HAP-1 (cell line): Measurements from ENCODE around the gene SLC25A31.

Source experiments
- DNase-seq, 2 experiments: peaks; one replicate each; pipeline ENCODE4 v3.0.0-alpha.2; 2016 to 2020; ENCODE audit warnings: low spot score in 2 of 2
- H3K27me3 ChIP-seq: fragments of 250-450 bp; sonication (Bioruptor Pico); 2 replicates; pipeline ENCODE4 v1.5.1; 2020; ENCODE audit warnings: low read depth, mild to moderate bottlenecking, moderate library complexity
- H3K36me3 ChIP-seq: fragments of 250-450 bp; sonication (Bioruptor Pico); replicated peaks from 2 replicates; pipeline ENCODE4 v1.5.1; 2020; ENCODE audit warnings: mild to moderate bottlenecking
- H3K4me1 ChIP-seq: fragments of 250-450 bp; sonication (Bioruptor Pico); 2 replicates; pipeline ENCODE4 v1.5.1; 2020; ENCODE audit warnings: mild to moderate bottlenecking
- H3K4me3 ChIP-seq: fragments of 250-450 bp; sonication (Bioruptor Pico); 2 replicates; pipeline ENCODE4 v1.5.1; 2020; ENCODE audit warnings: mild to moderate bottlenecking, moderate library complexity
- H3K9me3 ChIP-seq: fragments of 250-450 bp; sonication (Bioruptor Pico); 2 replicates; pipeline ENCODE4 v1.5.1; 2020; ENCODE audit warnings: mild to moderate bottlenecking, moderate library complexity
- in situ Hi-C: fragments of 300-500 bp; cut with MboI; formaldehyde crosslinking; loops from 3 replicates; pipeline ENCODE4 v1.14.3; 2020; ENCODE audit warnings: low sequenced_read_pairs, inconsistent platforms, mixed read lengths

SLC25A31 gene

GRCh38 chr4:127783026-127783769 lies 53.0 kb downstream of the SLC25A31 start:
- in situ Hi-C loops = no loop called here
- Histone ChIP-seq H3K4me3 (peak overlapping the region; percentile 75), H3K36me3 (no peaks in the 10 kb centered on the region), H3K27me3 (no peaks in the 10 kb centered on the region), H3K4me1 (peaks cover 13% of the 10 kb centered on the region; the same call in 1 of the 2 replicates), H3K9me3 (no peaks in the 10 kb centered on the region)
- peak; percentile 79 to 88 for DNase-seq

DNA sequence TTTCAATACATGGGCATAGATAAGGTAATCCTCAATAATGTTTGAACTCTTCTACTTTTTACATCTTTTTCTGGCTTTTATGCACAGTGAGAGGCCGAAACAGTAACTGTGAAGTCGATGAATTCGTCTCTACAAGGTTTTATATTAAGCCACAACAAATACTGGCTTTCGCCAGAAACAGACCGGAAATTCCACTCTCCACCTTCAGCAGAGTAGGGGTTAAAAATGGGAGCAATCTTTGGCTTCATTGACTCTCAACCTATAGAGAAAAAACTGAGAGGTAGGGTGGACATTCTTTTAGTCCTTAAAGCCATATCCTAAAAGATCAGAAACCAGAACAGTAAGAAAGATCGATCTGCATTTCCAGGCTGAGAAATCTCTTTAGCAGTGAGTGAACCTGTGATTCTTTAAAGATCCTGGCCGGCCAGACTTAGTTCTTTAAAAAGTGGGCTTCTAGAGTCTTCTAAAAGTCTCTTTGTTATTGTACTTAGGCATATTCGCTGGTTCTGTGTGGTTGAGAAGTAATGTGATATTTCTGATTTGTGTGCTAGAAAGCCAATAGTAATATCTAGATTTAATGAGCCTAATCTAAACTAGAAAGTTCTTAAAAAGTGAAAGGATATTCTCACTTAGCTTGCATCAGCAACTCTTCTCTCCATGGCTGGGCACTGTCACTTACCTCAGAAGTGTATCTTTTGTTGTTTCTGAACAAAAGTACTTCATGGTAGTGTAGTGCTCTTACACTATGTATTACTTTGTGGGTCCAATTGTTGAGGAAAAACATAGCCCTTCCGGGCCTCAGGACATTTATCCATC lies 54.0 kb downstream of the SLC25A31 start:
- no peaks in the 10 kb centered on the region for H3K27me3 ChIP-seq
- peaks cover 13% of the 10 kb centered on the region; the same call in 1 of the 2 replicates for H3K4me1 ChIP-seq
- no peaks in the 10 kb centered on the region for H3K9me3 ChIP-seq
- peak in 1 of 2 experiments; percentile 52 for DNase-seq
- peak overlapping the region; percentile 75 for H3K4me3 ChIP-seq
- in situ Hi-C loops = no loop called here
- H3K36me3 ChIP-seq = no peaks in the 10 kb centered on the region

DNA sequence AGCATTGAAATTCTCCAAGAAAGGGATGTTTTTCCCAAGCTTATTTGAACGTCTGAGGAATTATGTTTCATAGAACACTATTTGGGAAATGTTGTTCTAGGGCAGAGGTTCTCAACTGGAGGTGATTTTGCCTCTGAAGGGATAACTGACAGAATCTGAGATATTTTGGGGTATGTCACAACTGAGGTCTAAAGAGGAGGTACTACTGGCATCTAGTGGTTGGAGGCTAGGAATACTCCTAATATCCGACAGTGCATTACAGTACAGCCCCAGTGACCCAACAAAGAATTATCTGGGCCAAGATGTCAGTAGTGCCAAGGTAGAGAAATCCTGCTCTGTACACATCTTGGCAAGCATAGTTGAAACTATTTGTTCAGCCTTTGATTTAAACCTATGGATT lies 58.3 kb downstream of the SLC25A31 start:
- Histone ChIP-seq H3K4me3 (no peak overlapping the region), H3K27me3 (no peaks in the 10 kb centered on the region), H3K36me3 (no peaks in the 10 kb centered on the region), H3K9me3 (no peaks in the 10 kb centered on the region), H3K4me1 (peaks cover 8% of the 10 kb centered on the region; the same call in 1 of the 2 replicates)
- DNase-seq = no peak
- in situ Hi-C loops = no loop called here

- Histone ChIP-seq H3K27me3 (no peaks in the 10 kb centered on the region), H3K36me3 (peaks cover 5% of the 10 kb centered on the region; the same call in 1 of the 2 replicates), H3K4me3 (no peak overlapping the region), H3K4me1 (no peaks in the 10 kb centered on the region), H3K9me3 (no peaks in the 10 kb centered on the region)
- DNase-seq = no peak
- in situ Hi-C loops = no loop called here
Observed at GRCh38 chr4:127791391-127791790, 61.2 kb downstream of the SLC25A31 start.

- DNase-seq = no peak
- Histone ChIP-seq H3K9me3 (no peaks in the 10 kb centered on the region), H3K4me3 (no peak overlapping the region), H3K36me3 (peaks cover 11% of the 10 kb centered on the region), H3K4me1 (no peaks in the 10 kb centered on the region), H3K27me3 (no peaks in the 10 kb centered on the region)
- in situ Hi-C loops = no loop called here
Observed at GRCh38 chr4:127793528-127793927, 63.3 kb downstream of the SLC25A31 start.

GRCh38 chr4:127799711-127800110 lies 69.5 kb downstream of the SLC25A31 start:
- Histone ChIP-seq H3K27me3 (no peaks in the 10 kb centered on the region), H3K4me3 (no peak overlapping the region), H3K36me3 (peaks cover 43% of the 10 kb centered on the region), H3K9me3 (no peaks in the 10 kb centered on the region), H3K4me1 (no peaks in the 10 kb centered on the region)
- DNase-seq = no peak
- in situ Hi-C loops = no loop called here

DNA sequence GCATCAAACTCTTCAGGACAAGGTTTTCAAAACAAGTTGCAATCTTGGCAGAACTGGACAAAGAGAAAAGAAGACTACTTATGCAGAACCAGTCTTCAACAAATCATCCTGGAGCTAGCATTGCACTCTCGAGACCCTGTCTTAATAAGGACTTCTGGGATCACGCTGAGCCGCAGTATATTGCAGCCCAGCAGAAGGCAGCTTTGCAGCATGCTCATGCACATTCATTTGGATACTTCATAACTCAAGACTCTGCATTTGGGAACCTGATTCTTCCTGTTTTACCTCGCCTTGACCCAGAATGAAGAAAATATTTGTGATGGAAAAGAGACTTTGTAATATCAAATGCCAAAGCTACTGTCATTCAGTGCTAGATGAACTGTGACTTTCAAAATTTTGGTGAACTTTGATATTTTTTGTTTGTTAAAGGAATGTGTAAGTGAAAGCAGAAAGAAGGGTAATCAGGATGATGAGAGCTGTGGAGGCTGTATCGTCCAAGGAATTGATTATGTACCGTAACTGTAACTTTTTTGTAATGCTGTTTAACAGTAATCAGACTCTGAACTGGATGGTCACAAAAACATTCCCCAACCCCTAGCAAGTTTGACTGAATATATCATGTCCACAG lies 79.1 kb downstream of the SLC25A31 start:
- Histone ChIP-seq H3K36me3 (peaks cover 53% of the 10 kb centered on the region), H3K9me3 (no peaks in the 10 kb centered on the region), H3K4me1 (no peaks in the 10 kb centered on the region), H3K4me3 (no peak overlapping the region), H3K27me3 (no peaks in the 10 kb centered on the region)
- DNase-seq = no peak
- in situ Hi-C loops = no loop called here

DNA sequence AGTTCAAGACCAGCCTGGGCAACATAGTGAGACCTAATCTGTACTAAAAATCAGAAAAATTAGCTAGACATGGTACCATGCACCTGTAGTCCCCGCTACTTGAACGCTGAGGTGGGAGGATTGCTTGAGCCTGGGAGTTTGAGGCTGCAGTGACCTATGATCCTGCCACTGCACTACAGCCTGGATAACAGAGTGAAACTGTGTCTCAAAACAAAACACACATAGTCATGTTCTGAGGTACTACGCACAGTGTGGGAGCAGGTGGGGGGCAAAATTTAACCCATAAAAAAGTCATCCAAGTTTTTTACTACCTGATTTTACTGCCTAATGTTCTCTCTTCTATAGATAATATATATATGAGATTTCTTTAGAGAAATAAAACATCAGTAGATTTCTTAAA lies 80.4 kb downstream of the SLC25A31 start:
- in situ Hi-C loops = no loop called here
- Histone ChIP-seq H3K4me1 (no peaks in the 10 kb centered on the region), H3K4me3 (no peak overlapping the region), H3K36me3 (peaks cover 42% of the 10 kb centered on the region), H3K27me3 (no peaks in the 10 kb centered on the region), H3K9me3 (no peaks in the 10 kb centered on the region)
- no peak for DNase-seq

DNA sequence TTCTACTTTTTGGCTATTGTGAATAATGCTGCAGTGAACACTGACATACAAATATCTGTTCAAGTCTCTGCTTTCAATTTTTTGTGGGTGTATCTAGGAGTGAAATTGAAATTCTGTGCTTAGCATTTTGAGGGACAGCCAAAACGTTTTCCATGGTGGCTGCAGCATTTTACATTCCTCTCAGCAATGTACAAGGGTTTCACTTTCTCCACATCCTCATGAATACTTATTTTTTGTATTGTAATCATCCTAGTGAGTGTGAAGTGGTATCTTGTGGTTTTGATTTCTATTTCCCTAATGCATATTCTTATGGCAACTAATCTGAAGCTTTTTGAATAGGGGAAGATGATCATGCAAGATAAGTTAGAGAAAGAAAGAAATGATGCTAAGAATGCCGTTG lies 92.2 kb downstream of the SLC25A31 start:
- no peak for DNase-seq
- no peaks in the 10 kb centered on the region for H3K9me3 ChIP-seq
- peaks cover 5% of the 10 kb centered on the region for H3K4me1 ChIP-seq
- no peak overlapping the region for H3K4me3 ChIP-seq
- peaks cover 47% of the 10 kb centered on the region for H3K36me3 ChIP-seq
- in situ Hi-C loops = no loop called here
- no peaks in the 10 kb centered on the region for H3K27me3 ChIP-seq
